Colonic mucosa (tissue), 4 donors: ENCODE results near the gene OPN1MW. TPM values are rescaled to one million over a fixed set of nuclear protein-coding genes. Genes with fewer than 3 reads are reported as not detected.
"Not testable (repeated sequence)": the region's sequence is repeated elsewhere in the genome, so short reads cannot be mapped to it uniquely, and the experiment has no call there.

ENCODE experiments used
- DNase-seq: peaks from one replicate; pipeline ENCODE4 v3.0.0-alpha.2; 2020
- H3K27ac ChIP-seq: fragments of 200-600 bp; one replicate; pipeline ENCODE4 v1.8.0; 2021
- H3K27me3 ChIP-seq: fragments of 200-600 bp; one replicate; pipeline ENCODE4 v1.8.0; 2021
- H3K36me3 ChIP-seq: fragments of 200-600 bp; one replicate; pipeline ENCODE4 v1.8.0; 2021
- H3K4me1 ChIP-seq: fragments of 200-600 bp; one replicate; pipeline ENCODE4 v1.8.0; 2021; ENCODE audit warnings: mild to moderate bottlenecking
- H3K4me3 ChIP-seq: fragments of 200-600 bp; one replicate; pipeline ENCODE4 v1.8.0; 2021
- H3K9ac ChIP-seq, 2 donors: one replicate each; pipeline ENCODE4 v1.7.0; 2013; ENCODE audit warnings: control low read depth in 2 of 2, low read depth in 2 of 2, low read length in 2 of 2
- H3K9me3 ChIP-seq: fragments of 200-600 bp; one replicate; pipeline ENCODE4 v1.8.0; 2021
- intact Hi-C: fragments of 100-400 bp; cut with DNase I; formaldehyde crosslinking; loops from one replicate; pipeline ENCODE4 v1.14.1; 2022
- total RNA-seq, 2 donors: library from RNA; stranded (reverse); fragmentation: NEBNext Ultra II Directional in 1 of 2; extraction: Animal tissue kit (Norgen Biotek cat#: 25700) in 1 of 2; gene quantifications; one replicate each; pipeline ENCODE4 v1.2.1, GENCODE V29; 2021
- TF ChIP-seq, protein P1 (sequence below): fragments of 200-600 bp; IDR thresholded peaks from one replicate; pipeline ENCODE4 v1.8.0; 2022; ENCODE audit warnings: antibody characterized with exemption, mild to moderate bottlenecking
- donor health status: healthy.
- donor health status: DM: no; HTN: no; CAD: no.
- donor health status: DM: no; HTN: no; CAD: no.

OPN1MW gene
- total RNA-seq, 2 donors from 2014 or later: not detected

DNA sequence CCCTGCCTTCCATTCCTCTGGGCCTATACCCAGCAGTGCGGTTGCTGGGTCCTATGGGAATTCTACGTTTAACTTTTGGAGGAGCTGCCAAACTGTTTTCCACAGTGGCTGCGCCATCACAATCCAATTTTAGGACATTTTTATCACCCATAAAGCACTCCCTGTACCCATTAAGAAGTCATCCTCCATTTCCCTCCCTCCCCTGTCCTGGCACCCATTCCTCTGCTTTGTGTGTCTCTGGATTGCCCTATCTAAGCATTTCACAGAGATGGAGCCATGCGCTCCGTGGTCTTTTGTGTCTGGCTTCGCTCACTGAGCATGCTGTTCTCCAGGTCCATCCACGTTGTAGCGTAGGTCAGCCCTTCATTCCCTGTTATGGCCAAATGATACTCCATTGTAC is 40.0 kb upstream of the OPN1MW start:
- H3K27me3 ChIP-seq: no peaks in the 10 kb centered on the region
- intact Hi-C loops: no loop called here
- no peak for DNase-seq
- H3K9me3 ChIP-seq: no peaks in the 10 kb centered on the region
- H3K27ac ChIP-seq: no peak overlapping the region
- H3K4me1 ChIP-seq: no peaks in the 10 kb centered on the region
- no peak overlapping the region for H3K4me3 ChIP-seq
- no peaks in the 10 kb centered on the region for H3K36me3 ChIP-seq
- H3K9ac ChIP-seq: no peak overlapping the region
- TF ChIP-seq, protein P1, sequence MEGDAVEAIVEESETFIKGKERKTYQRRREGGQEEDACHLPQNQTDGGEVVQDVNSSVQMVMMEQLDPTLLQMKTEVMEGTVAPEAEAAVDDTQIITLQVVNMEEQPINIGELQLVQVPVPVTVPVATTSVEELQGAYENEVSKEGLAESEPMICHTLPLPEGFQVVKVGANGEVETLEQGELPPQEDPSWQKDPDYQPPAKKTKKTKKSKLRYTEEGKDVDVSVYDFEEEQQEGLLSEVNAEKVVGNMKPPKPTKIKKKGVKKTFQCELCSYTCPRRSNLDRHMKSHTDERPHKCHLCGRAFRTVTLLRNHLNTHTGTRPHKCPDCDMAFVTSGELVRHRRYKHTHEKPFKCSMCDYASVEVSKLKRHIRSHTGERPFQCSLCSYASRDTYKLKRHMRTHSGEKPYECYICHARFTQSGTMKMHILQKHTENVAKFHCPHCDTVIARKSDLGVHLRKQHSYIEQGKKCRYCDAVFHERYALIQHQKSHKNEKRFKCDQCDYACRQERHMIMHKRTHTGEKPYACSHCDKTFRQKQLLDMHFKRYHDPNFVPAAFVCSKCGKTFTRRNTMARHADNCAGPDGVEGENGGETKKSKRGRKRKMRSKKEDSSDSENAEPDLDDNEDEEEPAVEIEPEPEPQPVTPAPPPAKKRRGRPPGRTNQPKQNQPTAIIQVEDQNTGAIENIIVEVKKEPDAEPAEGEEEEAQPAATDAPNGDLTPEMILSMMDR: no peak

DNA sequence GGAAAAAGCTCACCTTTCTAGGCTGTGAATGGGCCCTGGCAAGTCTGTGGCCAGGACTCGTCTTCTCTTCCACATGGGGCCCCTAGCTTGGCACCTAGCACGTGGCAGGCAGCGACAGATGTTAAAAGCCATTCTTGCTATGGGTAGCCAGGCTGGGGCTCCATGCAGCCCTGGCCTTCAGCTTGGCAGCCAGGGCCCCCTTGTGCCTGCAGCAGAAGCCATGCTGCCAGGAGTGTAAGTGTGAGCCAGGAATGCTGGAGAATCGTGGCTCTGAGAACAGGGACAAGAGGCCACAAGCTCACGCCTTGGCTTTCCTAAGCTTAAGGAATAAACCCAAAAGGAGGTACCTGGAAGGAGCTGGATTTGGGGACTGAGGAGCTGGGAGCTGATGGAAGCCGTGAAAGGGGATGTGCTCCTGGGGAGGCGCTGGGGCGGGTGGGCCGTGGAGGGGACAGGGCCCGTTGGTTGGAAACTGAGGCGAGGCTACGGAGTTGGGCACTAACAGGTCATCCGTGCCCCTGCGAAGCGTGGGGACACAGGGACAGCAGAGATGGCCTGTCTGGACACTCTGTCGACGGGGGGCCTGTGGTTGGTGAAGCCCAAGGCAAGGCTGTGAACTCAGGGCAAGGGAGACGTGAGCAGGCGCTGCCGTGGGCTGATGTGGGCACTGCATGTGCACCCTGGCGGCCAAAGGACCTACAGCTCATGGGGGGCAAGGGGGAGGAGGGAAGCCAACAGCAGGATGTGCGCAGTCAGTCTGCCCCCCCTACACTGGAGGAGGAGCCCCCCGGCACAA is 39.2 kb upstream of the OPN1MW start:
- no peak for DNase-seq
- Histone ChIP-seq H3K9me3 (no peaks in the 10 kb centered on the region), H3K27ac (no peak overlapping the region), H3K4me3 (no peak overlapping the region), H3K27me3 (no peaks in the 10 kb centered on the region), H3K9ac (no peak overlapping the region), H3K36me3 (no peaks in the 10 kb centered on the region), H3K4me1 (no peaks in the 10 kb centered on the region)
- TF ChIP-seq, protein P1: no peak
- intact Hi-C loops: no loop called here

DNA sequence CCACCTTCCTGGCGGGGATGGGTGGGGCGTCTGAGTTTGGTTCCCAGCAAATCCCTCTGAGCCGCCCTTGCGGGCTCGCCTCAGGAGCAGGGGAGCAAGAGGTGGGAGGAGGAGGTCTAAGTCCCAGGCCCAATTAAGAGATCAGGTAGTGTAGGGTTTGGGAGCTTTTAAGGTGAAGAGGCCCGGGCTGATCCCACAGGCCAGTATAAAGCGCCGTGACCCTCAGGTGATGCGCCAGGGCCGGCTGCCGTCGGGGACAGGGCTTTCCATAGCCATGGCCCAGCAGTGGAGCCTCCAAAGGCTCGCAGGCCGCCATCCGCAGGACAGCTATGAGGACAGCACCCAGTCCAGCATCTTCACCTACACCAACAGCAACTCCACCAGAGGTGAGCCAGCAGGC is 38.4 kb upstream of the OPN1MW start, which contains the start of gene OPN1LW:
Gene OPN1LW (plus strand): TSS at position 234 of the 400 bp plus-strand sequence. CDS start 41 bp downstream, at position 275.
- DNase-seq, intact Hi-C loops: not testable (repeated sequence)

DNA sequence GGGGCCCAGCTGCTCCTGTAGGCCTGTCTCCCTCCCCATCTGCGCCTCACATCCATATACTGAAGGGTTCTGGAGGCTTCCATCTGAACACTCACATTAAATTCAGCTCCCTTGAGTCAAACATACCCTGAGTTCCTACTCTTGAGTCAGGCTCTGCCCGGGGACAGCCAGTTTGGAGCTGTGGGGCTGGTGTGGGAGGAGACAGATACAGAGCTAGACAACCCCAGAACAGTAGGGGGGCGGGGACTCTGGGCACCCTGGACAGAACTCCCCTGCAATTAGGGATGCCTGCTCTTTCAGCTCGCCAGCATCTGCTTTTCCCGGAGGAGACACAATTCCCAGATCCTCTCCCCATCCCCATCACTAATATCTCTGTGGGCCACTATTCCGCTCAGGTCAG is 31.4 kb upstream of the OPN1MW start:
- H3K27me3 ChIP-seq, H3K4me1 ChIP-seq, DNase-seq, H3K9ac ChIP-seq, H3K36me3 ChIP-seq, intact Hi-C loops, H3K27ac ChIP-seq, H3K9me3 ChIP-seq, H3K4me3 ChIP-seq: not testable (repeated sequence)

More for the DNA sequence above, 38.4 kb upstream of the OPN1MW start, which contains the start of gene OPN1LW:
- not testable (repeated sequence) for H3K27me3 ChIP-seq, H3K9ac ChIP-seq, H3K27ac ChIP-seq, H3K36me3 ChIP-seq, H3K4me3 ChIP-seq, H3K4me1 ChIP-seq, H3K9me3 ChIP-seq

DNA sequence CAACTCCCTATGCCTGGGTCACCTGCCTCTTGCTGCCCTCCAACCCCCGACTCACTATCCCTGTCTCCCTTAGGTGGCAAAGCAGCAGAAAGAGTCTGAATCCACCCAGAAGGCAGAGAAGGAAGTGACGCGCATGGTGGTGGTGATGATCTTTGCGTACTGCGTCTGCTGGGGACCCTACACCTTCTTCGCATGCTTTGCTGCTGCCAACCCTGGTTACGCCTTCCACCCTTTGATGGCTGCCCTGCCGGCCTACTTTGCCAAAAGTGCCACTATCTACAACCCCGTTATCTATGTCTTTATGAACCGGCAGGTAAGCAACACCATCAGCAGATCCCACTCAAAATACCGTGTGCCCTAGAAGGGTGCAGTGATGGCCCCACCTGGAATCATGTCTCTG is 26.2 kb upstream of the OPN1MW start:
- H3K36me3 ChIP-seq, H3K4me1 ChIP-seq, DNase-seq, H3K4me3 ChIP-seq, H3K27ac ChIP-seq, intact Hi-C loops, H3K27me3 ChIP-seq, H3K9ac ChIP-seq, H3K9me3 ChIP-seq: not testable (repeated sequence)

DNA sequence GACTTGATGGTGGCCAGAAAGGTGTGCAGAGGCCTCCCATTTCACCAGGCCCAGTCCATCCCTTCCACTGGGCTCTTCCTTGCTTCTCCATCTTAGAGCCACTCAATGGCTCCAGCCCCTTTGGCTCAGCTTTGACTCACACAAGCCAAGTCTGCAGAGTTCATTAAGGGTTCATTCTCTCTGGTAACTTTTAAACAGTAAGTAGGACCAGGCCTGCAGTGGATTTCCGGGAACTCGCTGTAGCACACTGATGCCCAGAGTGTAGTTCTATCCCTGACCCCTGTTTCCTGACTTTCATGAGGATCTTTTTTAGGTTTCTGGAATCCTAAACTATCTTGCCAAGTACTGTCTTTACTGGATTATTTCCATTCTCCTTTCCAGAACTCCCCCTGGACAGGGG is 25.2 kb upstream of the OPN1MW start:
- H3K9ac ChIP-seq, intact Hi-C loops, H3K4me1 ChIP-seq: not testable (repeated sequence)

DNA sequence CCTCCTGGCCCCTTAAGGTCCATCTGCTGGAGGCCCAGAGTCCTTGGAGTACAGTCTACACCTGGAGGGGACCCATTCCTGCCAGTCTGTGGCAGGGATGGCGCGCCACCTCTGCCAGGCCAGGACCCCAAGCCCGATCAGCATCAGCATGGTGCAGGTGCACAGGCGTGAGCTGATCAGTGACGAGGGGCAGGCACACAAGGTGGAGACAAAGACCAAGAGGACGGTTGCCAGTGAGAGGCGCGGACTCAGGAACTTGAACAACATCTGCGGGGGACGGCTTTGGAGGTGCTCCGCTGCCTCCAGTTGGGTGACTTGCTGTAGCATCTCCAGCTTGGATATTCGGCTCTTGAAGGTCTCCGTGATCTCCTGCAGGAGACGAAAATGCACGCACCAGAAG is 23.1 kb upstream of the OPN1MW start:
- H3K27me3 ChIP-seq, H3K27ac ChIP-seq, intact Hi-C loops, H3K4me3 ChIP-seq, H3K9me3 ChIP-seq, H3K9ac ChIP-seq, H3K36me3 ChIP-seq, DNase-seq, H3K4me1 ChIP-seq: not testable (repeated sequence)

More for the DNA sequence above, 25.2 kb upstream of the OPN1MW start:
- H3K9me3 ChIP-seq, H3K36me3 ChIP-seq, H3K27me3 ChIP-seq, H3K27ac ChIP-seq, DNase-seq, H3K4me3 ChIP-seq: not testable (repeated sequence)

DNA sequence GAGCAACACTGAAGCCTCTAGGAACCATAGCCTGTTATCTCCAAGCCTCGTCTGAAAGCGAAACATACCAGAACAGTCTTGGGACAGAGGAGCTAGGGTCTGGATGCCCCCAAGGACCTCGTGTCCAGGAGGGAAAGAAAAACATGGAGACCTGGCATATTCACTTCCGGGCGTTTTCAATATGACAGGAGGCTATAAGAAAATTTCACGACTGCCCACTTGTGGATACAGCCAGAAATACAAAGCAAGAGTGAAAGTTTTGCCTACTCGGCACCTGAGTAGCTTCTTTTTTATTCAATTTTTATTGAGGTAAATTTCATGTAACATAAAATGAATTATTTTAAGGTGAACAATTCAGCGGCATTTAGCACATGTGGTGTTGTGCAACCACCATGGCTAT is 17.5 kb upstream of the OPN1MW start:
- H3K4me1 ChIP-seq, DNase-seq, H3K9me3 ChIP-seq, intact Hi-C loops, H3K27ac ChIP-seq, H3K36me3 ChIP-seq, H3K4me3 ChIP-seq, H3K9ac ChIP-seq, H3K27me3 ChIP-seq: not testable (repeated sequence)

DNA sequence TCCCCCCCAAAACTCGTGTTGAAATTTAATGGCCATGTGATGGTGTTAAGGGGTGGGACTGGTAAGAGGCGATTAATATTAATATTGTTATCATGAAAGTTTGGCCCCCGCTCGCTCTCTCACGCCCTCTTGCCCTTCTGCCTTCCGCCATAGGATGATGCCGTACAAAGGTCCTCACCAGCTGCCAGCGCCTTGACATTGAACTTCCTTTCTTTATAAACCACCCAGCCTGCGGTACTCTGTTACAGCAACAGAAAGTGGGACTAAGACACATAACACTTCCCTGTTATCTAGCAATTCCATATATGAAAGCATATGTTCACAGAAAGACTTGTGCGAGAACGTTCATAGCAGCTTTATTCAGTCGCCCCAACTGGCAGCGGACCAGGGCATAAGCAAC is 14.0 kb upstream of the OPN1MW start:
- H3K36me3 ChIP-seq, H3K4me3 ChIP-seq, H3K27ac ChIP-seq, H3K9ac ChIP-seq, H3K27me3 ChIP-seq, DNase-seq, intact Hi-C loops, H3K4me1 ChIP-seq, H3K9me3 ChIP-seq: not testable (repeated sequence)

DNA sequence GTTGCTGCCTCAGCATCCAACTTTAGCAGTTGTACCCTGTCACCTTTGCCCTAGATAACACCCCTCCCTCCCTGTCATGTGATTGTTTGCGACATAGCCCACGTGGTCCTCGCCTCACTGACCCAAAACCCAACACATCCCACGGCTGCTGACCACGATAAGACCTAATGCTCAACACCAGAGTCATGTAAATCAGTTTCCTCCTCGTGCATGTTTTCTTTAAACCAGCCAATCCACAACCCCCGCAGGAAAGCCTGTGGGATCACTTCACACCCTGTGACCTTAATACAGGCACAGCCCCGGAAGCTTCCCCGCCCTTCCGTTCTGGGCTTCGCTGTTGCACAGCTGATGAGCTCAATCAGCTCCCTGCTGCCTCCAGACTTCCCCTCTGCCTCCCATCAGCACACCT is 9.9 kb upstream of the OPN1MW start:
- H3K4me1 ChIP-seq, H3K9ac ChIP-seq, H3K9me3 ChIP-seq, H3K27me3 ChIP-seq, H3K4me3 ChIP-seq, DNase-seq, H3K27ac ChIP-seq, intact Hi-C loops, H3K36me3 ChIP-seq: not testable (repeated sequence)

DNA sequence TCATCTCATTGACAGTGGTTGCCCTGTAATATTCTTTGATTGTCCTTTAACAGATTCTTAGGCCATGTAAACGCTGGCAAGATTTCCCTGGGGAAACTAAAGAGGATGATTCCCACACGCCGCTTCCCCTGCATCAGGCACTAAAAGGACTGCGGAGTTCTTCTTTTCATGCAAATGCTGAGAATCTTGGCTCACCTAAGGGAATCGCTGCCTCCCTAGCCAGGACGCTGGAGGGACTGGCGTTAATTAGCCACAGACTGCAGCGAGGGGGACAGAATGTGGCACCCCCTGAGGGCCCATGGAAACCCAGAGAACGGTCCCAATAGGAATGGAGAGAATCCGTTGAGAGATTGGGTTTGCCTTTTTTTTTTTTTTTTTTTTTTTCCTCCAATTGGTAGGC is 8.0 kb upstream of the OPN1MW start:
- H3K27ac ChIP-seq, H3K9me3 ChIP-seq, H3K4me3 ChIP-seq, DNase-seq, H3K36me3 ChIP-seq, intact Hi-C loops, H3K9ac ChIP-seq, H3K27me3 ChIP-seq, H3K4me1 ChIP-seq: not testable (repeated sequence)

DNA sequence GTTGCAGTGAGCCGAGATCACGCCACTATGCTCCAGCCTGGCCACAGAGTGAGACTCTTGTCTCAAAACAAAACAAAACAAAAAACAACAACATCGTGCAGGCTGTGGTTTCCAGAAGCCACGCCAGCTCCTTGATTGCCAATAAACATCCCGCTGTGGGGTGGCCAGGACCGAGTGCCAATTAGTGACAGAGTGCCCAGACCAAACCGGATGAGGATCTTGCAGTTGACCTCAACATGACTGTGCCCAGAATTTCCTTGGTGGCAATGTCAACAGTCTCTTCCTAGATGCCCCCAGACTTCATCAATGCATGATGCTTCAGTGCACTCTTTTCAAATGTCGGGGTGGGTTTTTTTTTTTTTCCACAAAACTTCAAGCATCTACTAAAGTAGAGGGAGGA is 1.4 kb downstream of the OPN1MW start:
- intact Hi-C loops, H3K4me1 ChIP-seq, DNase-seq, H3K9me3 ChIP-seq, H3K4me3 ChIP-seq, H3K27ac ChIP-seq, H3K27me3 ChIP-seq, H3K36me3 ChIP-seq, H3K9ac ChIP-seq: not testable (repeated sequence)
